HG03469 (cell line): ENCODE measurements around the gene CELF4.

ENCODE experiments used
- ATAC-seq: cut with Tn5 transposase; IDR thresholded peaks from one replicate; pipeline ENCODE4 v1.9.1; 2021; ENCODE audit warnings: mild to moderate bottlenecking, moderate library complexity, moderate number of reproducible peaks; ENCODE audit not compliant: unreplicated experiment

The CELF4 gene

GRCh38 chr18:37447962-37448888 lies 117.4 kb downstream of the CELF4 start:
- ATAC-seq = no peak

DNA sequence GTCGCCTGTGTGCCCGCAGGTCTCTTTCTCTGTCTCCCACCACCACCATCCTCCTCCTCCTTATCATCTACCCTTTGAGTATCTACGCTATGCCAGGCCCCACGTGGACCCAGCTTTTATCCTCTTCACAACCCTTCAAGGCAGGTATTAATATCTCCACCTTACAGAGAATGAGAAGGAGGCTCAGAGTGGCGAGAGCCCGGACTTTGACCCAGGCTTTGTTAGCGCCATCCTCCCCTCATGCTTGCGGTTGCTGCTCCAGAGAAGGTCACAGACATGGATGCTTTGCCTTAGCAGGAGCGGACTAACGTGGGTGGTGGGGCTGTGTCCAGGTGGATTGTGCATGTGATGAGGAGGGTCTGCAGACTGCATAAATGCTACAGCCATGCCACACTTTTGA lies 119.8 kb downstream of the CELF4 start:
- no peak for ATAC-seq

DNA sequence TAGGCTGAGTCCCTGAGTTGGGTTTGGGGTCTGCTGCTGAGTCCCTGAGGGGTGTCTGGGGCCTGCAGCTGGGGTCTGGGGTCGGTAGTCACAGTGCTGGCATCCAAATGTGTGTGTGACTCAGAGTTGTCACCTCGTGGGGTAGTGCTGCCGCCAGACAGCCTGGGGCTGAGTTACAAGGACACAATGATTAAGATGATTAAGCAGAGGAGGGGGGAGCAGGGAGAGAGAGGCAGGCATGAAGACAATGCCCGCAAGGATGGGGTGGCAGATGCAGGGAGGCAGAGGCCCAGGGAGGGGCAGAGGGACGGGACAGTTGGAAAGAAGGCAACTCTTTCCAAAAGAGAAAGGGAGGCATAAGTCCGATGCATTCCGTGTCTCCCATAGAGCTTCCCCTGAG lies 120.2 kb downstream of the CELF4 start:
- no peak for ATAC-seq

- no peak for ATAC-seq
Measured at GRCh38 chr18:37443325-37444055, 122.1 kb downstream of the CELF4 start.

GRCh38 chr18:37442477-37442876 lies 123.1 kb downstream of the CELF4 start:
- ATAC-seq = no peak

GRCh38 chr18:37441821-37442220 lies 123.8 kb downstream of the CELF4 start:
- ATAC-seq = no peak

DNA sequence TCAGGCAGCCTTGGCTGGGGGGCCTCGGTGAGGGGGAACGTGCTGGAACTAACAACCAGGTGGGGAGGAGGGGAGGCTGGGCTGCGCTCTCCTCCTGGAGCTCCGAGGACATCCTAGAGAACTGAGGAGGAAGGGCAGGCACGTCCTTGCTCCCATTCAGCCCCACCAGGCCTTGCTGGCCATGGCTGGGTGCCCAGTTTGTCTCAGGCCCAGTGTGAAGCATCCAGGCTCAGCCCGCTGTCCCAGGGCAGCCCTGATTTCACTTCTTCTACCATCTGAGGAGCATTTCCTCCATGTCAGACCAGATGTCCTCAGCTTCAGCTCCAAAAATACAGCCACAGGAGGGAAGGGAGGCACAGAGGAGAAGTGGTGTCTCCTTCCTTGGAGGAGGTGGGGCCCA lies 125.4 kb downstream of the CELF4 start:
- no peak for ATAC-seq

GRCh38 chr18:37438417-37439180 lies 127.0 kb downstream of the CELF4 start:
- no peak for ATAC-seq

GRCh38 chr18:37435996-37436395 lies 129.6 kb downstream of the CELF4 start:
- no peak for ATAC-seq

DNA sequence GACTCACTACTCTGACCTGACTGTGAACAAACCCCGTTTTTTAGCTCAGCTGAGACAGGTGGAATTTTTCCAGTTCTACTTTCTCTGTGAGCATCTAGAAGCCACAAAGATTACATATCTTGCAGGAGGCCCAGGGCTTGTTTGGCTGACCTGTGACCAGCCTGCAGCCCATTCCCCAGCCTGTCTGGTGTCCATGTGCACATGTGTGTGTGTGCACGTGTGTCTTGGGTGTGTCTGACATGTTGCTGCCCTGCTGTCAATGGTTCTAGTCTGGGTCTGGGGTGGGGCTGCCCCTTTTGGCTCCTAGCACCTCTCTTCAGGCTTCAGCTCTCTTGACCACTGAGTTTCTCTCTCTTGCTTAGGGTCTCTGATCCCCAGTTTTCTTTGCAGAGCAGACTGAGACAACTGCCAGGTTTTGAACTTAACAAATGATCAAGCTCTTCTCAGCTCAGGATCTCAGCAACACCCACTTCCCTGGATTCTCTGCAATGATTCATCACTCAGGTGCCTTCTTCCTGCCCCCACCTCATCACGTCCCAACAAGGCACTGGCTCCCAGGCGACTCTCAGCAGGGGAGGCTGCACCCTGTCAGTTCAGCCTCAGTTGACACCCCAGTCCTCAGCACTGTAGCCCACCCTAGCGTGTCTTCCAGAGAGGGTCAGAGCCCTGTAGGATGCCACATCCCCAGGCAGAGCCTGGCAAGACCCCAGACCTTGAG lies 130.3 kb downstream of the CELF4 start:
- ATAC-seq = no peak

GRCh38 chr18:37434161-37434860 lies 131.3 kb downstream of the CELF4 start:
- ATAC-seq = no peak

- ATAC-seq = no peak
Measured at GRCh38 chr18:37432436-37433195, 133.0 kb downstream of the CELF4 start.

DNA sequence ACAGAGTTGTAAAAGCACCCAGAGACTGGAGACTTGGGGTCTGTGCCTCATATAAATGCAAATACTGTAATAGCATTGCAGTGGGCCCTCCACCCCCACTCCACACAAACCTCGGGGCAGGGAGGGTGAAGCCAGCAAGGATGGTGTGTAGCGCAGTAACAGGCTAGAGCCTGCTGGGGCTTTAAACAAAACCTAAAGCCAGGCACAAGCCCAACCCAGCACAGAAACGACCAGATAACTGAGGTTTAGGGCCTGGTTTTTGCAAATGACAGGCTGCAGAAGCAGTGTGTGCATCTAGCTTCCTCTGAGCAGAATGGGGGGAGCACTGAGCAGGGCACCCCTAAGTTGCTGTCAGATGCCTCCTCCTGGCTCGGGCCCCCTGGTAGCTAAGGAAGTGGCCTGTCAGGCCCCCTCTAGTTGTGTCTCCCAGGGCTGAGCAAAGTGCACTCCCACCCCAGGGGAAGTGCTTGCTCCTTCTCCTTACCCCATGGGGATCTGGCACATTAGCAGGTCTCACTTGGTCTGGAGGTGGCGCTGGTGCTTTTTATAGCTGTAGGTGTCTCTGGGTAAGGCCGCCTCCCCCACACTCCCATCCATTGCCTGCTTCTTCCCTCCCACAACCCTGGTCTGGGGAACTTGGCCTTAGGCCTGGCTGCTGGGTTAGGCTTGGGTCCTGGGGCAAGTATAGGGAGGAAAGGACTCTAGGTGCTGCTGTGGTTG lies 135.1 kb downstream of the CELF4 start:
- ATAC-seq = no peak

DNA sequence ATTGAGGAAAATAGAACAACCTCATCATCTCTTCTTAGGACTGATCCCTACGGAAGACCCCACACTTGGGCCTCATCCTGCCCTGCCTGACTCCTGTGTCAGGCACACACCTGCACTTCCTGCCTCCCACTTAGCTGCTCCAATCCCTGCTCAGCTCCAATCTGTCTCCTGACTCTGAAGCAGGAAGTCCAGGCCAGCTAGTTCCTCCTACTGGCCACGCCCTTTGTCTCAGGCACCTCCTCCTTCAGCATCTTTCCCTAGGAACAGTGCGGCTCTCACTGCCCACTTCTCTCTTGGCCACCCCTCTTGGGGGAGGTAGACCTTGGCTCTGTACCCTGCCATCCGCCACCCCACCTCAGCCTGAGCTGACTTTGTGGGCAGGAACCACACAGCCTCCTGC lies 135.8 kb downstream of the CELF4 start:
- ATAC-seq = no peak

DNA sequence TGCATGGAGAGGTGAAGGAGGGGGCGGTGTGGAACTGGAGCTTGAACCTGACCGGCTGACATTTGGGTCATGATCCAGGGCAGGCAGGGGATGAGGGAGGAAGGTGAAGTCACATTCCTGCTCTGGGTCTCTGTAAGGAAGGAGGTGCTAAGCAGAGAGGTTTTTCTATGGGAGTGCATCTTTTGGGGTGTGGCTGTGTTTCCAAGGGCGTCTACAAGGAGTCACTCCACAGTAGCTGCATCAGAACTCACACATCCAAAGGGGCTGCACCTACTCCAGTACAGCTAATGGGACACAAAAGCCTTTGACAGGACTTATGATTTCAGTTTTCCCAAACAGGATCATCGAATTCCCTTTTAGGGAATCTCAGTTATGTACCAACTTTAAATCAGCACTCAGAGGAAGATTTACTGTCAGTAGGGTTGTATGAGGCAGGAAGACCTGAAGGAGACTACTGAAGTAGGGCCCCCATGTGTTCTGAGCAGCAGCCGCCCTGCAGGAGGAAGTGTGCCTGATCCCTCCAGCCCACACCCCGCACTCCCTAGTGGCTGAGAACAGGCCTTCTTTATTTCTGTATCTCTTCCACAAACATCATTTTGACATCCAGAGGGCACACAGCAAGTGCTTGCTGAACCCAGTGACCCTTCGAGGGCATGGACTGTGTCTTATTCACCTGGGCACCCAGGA lies 137.2 kb downstream of the CELF4 start:
- no peak for ATAC-seq

DNA sequence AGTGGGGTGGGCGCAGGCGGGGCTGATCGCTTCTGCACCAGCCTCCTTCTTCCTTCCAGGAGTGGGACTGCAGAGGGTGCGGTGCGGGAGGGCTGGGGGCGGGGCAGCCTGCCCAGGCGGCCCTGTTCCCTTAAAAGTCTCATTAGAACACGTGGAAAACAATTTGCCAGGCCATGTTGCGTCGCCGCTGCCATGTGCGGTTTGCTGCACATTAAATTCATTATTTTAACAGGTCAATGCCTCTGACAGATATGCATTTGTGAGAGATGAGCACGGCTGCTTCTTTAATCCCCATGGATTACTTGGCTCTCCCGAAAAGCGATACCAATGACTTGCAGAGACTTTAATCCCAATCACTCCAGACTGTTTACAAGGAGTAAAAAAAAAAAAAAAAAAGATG lies 139.0 kb downstream of the CELF4 start:
- ATAC-seq = no peak

DNA sequence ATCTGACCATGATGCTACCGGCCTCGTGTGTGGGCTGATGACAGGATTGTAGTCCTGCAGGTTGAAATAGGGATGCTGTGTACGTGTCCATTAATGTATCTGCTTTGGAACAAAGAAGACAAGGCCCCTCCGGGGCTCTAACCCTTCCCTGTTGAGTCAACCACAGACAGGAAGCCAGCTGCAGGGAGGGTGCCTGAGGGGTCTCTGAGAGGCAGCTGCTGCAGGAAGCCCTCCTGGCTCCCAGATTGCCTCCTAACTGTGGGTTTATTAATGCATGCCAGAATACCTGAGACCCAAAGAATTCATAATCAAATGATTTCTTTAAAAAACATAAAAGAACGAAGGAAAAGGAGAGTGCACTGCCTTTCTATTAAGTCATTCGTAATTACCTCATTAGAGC lies 140.4 kb downstream of the CELF4 start:
- no peak for ATAC-seq

GRCh38 chr18:37424507-37424906 lies 141.1 kb downstream of the CELF4 start:
- ATAC-seq = no peak
